ENCODE data around the gene TRIM14. TPM values are rescaled to one million over a fixed set of nuclear protein-coding genes. Genes with fewer than 3 reads are reported as not detected.

The TRIM14 gene, protein sequence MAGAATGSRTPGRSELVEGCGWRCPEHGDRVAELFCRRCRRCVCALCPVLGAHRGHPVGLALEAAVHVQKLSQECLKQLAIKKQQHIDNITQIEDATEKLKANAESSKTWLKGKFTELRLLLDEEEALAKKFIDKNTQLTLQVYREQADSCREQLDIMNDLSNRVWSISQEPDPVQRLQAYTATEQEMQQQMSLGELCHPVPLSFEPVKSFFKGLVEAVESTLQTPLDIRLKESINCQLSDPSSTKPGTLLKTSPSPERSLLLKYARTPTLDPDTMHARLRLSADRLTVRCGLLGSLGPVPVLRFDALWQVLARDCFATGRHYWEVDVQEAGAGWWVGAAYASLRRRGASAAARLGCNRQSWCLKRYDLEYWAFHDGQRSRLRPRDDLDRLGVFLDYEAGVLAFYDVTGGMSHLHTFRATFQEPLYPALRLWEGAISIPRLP
- total RNA-seq = 1 to 10 TPM; 3.8 to 8.1 (median 4.8) TPM
- polyA plus RNA-seq = 1.2 TPM
- long read RNA-seq, donor 1, full-length matches to known transcripts = 2 of 6 reads
- long read RNA-seq, donor 1, partial matches to known transcripts = 1 of 6 reads
- long read RNA-seq, donor 1, other reads (novel, unspliced or antisense) = 3 of 6 reads
- long read RNA-seq, donor 2, partial matches to known transcripts = 0 of 2 reads
- long read RNA-seq, donor 2, other reads (novel, unspliced or antisense) = 2 of 2 reads
- long read RNA-seq, donor 3, full-length matches to known transcripts = 4 of 9 reads
- long read RNA-seq, donor 3, partial matches to known transcripts = 0 of 9 reads
- long read RNA-seq, donor 3, other reads (novel, unspliced or antisense) = 5 of 9 reads
- long read RNA-seq, donor 4 = 0 reads

DNA sequence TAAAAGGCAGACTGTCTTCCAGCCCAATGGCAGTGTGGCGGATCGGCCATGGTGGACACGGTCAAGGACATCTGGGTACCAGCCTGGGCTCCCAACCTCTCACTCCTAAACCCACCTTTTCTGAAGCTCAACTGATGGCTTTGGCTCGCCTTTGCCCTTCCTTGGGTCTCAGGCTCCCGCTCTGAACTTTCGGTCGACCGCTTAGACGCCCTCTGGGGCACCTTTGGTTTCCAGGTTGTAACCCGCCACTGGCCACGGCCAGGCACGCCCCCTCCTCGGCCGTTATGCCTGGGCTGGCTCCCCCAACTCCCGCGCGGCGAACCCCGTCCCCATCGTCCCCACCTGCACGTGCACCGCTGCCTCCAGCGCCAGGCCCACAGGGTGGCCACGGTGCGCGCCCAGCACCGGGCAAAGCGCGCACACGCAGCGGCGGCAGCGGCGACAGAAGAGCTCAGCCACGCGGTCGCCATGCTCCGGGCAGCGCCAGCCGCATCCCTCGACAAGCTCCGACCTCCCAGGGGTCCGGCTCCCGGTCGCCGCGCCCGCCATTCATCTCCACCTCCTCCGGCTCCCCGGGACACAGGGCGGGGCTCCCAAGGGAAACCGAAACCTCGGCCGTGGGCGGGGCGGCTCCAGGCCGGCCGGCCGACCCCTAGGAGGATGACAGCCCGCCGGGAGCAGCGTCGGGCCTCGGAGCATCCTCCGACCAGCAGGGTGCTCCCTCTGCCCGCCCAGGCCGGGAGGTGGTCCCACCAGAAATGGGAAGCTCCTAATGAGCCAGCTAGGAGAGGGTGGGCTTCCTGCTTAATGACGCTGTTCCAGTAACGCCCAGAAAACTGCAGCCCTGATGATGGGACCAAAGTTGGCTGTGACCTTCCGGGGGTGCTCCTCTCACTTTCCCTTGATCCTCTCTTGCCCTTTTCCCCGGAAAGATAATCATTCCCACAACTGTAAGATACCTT lies at the start of gene TRIM14:
Gene TRIM14, minus strand, starts transcription at position 583 of the 962 bp plus-strand sequence. Its CDS starts 34 bp downstream, at position 549.
- H3K4me3 ChIP-seq (ENCODE audit: low read length) = peak within 1 kb of the TSS; percentile 22
- H3K9me3 ChIP-seq (ENCODE audit: control insufficient read depth, low read length) = no peaks in the 10 kb centered on the region
- no peaks in the 10 kb centered on the region for H3K27me3 ChIP-seq (ENCODE audit: control insufficient read depth, insufficient read depth)
- no peak within 1 kb of the TSS for H3K27ac ChIP-seq (ENCODE audit: low read length)
- peak; percentile 85 to 86 for ATAC-seq
- intact Hi-C loops (cut with DNase I) = no loop called here
- DNase-seq = peak; percentile 61 to 85 (median 84)
- 9% methylated on average over 71 of the region's 71 CpGs for WGBS
- H3K4me1 ChIP-seq (ENCODE audit: control insufficient read depth, insufficient read depth, low read length) = peaks cover 4% of the 10 kb centered on the region

DNA sequence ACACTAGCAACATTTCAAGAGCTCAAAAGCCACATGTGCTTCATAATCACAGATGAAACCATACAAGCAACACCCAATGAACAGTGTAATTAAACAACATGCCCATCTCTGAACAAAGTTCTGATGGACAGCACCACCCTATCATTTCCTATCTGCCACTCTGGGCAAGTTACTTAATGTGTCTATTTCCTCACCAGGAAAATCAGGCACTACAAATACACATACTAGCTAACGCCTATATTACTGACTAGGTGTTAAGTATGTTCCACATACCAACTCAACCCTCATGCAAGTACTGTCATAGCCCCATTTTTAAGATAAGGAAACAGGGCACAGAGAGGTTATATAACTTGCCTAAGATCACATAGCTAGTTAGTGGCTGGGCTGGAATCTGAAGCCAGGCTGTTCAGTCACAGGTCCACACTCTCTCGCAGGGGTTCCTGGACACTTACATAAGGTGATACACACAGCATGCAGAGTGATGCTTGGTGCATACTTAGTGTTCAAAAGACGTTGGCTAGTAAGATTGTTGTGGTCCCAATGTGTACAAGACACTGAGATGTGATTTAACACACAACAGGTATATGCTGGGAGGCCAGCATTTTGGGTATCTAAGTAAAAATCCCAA lies 49.2 kb upstream of the TRIM14 start:
- no peak for DNase-seq
- Histone ChIP-seq H3K9me3 (ENCODE audit: control insufficient read depth, low read length) (no peaks in the 10 kb centered on the region), H3K4me1 (ENCODE audit: control insufficient read depth, insufficient read depth, low read length) (no peaks in the 10 kb centered on the region), H3K27me3 (ENCODE audit: control insufficient read depth, insufficient read depth) (no peaks in the 10 kb centered on the region), H3K27ac (ENCODE audit: low read length) (no peak overlapping the region), H3K4me3 (ENCODE audit: low read length) (no peak overlapping the region)
- ATAC-seq = no peak
- intact Hi-C loops (cut with DNase I) = no loop called here
- WGBS = 75% methylated on average over 3 of the region's 3 CpGs

DNA sequence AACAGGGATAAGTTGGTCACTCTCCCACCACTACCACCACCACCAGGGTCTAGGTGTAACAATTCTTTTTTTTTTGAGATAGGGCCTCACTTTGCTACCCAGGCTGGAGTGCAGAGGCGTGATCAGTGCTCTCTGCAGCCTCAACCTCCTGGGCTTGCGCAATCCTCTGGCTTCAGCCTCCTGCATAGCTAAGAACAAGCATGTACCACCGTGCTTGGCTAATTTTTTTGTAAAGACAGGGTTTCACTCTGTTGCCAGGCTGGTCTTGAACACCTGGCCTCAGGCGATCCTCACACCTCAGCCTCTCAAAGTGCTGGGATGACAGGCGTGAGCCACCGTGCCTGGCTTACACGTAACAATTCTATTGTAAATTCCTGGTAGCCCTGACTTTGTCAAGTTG lies 45.9 kb upstream of the TRIM14 start:
- WGBS = 84% methylated on average over 7 of the region's 7 CpGs
- intact Hi-C loops (cut with DNase I) = no loop called here
- ATAC-seq = no peak
- no peaks in the 10 kb centered on the region for H3K27me3 ChIP-seq (ENCODE audit: control insufficient read depth, insufficient read depth)
- no peak for DNase-seq
- H3K27ac ChIP-seq (ENCODE audit: low read length) = no peak overlapping the region
- no peaks in the 10 kb centered on the region for H3K4me1 ChIP-seq (ENCODE audit: control insufficient read depth, insufficient read depth, low read length)
- no peak overlapping the region for H3K4me3 ChIP-seq (ENCODE audit: low read length)
- H3K9me3 ChIP-seq (ENCODE audit: control insufficient read depth, low read length) = no peaks in the 10 kb centered on the region

DNA sequence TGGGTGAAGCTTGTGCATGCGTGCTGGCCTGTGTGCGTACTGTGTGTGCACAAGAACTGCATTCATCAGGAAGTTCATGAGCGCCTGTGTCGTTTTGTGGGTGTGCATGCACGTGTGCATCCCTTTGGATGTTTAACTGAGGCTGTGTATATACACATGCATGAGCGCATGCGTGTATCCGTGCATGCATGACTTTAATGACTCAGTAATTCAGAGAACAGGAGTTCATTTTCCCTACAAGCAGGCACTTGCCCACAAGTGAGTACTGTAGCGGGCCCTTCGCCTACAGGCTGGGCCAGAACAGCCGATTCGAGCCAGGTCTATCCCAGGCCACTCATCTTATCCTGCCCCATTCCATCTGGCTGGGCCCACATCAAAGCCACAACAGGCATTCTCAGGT lies 43.6 kb upstream of the TRIM14 start:
- no peaks in the 10 kb centered on the region for H3K4me1 ChIP-seq (ENCODE audit: control insufficient read depth, insufficient read depth, low read length)
- ATAC-seq (peak in 1 of 2 donors; percentile 21), DNase-seq (no peak)
- 96% methylated on average over 12 of the region's 12 CpGs for WGBS
- no peaks in the 10 kb centered on the region for H3K27me3 ChIP-seq (ENCODE audit: control insufficient read depth, insufficient read depth)
- H3K9me3 ChIP-seq (ENCODE audit: control insufficient read depth, low read length) = no peaks in the 10 kb centered on the region
- intact Hi-C loops (cut with DNase I) = no loop called here
- no peak overlapping the region for H3K27ac ChIP-seq (ENCODE audit: low read length)
- no peak overlapping the region for H3K4me3 ChIP-seq (ENCODE audit: low read length)

DNA sequence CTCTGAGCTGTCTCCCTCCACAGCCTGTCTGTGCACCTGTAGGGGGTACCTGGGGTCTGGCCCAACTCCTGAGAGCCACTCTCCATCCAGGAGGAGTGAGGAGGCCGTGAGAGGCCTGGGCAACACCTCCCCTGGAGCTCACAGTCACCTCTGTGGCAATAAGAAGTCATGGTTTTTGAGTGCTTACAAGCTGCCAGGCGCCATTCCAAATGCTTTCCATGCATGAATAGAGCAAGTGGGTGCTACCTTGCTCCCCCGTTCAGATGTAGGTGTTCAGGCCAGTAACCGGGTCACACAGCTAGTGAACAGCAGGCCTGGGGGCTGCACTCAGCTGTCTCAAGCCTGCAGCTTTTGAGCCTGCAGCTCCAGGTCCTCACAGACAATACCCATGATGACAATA lies 42.8 kb upstream of the TRIM14 start:
- Histone ChIP-seq H3K27me3 (ENCODE audit: control insufficient read depth, insufficient read depth) (no peaks in the 10 kb centered on the region), H3K4me3 (ENCODE audit: low read length) (no peak overlapping the region), H3K4me1 (ENCODE audit: control insufficient read depth, insufficient read depth, low read length) (no peaks in the 10 kb centered on the region), H3K27ac (ENCODE audit: low read length) (no peak overlapping the region), H3K9me3 (ENCODE audit: control insufficient read depth, low read length) (no peaks in the 10 kb centered on the region)
- no peak for ATAC-seq
- no peak for DNase-seq
- 84% methylated on average over 4 of the region's 4 CpGs for whole genome bisulfite sequencing
- intact Hi-C loops (cut with DNase I) = no loop called here

DNA sequence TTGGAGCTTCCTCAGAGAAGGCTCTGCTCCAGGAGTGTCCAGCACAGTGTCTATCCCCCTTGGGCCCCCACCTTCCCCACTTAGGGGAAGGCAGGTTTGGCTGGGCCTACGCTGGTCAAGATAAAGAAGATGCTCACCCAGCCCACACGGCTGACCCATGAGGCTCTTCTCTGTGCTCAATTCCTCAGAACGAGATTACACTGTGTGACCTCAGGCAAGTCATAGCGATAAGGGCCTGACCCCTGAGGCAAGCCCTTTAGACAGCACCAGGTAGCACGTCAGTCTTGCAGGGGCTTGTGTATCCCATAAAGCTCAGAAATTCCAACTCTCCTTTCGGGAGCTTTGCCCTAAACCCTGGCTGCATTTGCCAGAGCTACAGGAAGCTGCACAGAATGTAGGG lies 40.8 kb upstream of the TRIM14 start:
- Histone ChIP-seq H3K4me3 (ENCODE audit: low read length) (no peak overlapping the region), H3K9me3 (ENCODE audit: control insufficient read depth, low read length) (no peaks in the 10 kb centered on the region), H3K27ac (ENCODE audit: low read length) (no peak overlapping the region), H3K4me1 (ENCODE audit: control insufficient read depth, insufficient read depth, low read length) (no peaks in the 10 kb centered on the region), H3K27me3 (ENCODE audit: control insufficient read depth, insufficient read depth) (no peaks in the 10 kb centered on the region)
- 54% methylated on average over 6 of the region's 6 CpGs for WGBS
- intact Hi-C loops (cut with DNase I) = no loop called here
- ATAC-seq = no peak
- DNase-seq = no peak

DNA sequence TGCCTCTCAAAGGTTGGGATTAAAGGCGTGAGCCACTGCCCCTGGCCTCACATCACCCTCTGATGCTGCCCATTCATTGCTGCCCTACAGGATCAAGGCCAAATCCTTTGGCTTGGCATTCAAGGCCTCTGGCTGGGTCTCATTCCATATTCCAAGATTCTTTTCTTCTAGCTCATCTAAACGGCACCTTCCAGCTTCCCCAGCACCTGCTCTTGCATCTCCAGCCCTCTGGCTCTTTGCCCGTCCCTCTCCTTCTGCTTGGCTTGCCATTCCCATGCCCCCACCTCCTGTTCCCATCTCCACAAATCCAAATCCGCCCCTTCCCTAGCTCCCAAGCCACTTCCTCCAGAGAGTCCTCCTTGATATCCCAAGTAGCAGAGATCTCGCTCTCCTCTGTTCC lies 40.3 kb upstream of the TRIM14 start:
- no peaks in the 10 kb centered on the region for H3K27me3 ChIP-seq (ENCODE audit: control insufficient read depth, insufficient read depth)
- intact Hi-C loops (cut with DNase I) = no loop called here
- H3K27ac ChIP-seq (ENCODE audit: low read length) = no peak overlapping the region
- no peaks in the 10 kb centered on the region for H3K9me3 ChIP-seq (ENCODE audit: control insufficient read depth, low read length)
- ATAC-seq = no peak
- H3K4me1 ChIP-seq (ENCODE audit: control insufficient read depth, insufficient read depth, low read length) = no peaks in the 10 kb centered on the region
- H3K4me3 ChIP-seq (ENCODE audit: low read length) = no peak overlapping the region
- DNase-seq = no peak
- 93% methylated on average over 5 of the region's 5 CpGs for WGBS

DNA sequence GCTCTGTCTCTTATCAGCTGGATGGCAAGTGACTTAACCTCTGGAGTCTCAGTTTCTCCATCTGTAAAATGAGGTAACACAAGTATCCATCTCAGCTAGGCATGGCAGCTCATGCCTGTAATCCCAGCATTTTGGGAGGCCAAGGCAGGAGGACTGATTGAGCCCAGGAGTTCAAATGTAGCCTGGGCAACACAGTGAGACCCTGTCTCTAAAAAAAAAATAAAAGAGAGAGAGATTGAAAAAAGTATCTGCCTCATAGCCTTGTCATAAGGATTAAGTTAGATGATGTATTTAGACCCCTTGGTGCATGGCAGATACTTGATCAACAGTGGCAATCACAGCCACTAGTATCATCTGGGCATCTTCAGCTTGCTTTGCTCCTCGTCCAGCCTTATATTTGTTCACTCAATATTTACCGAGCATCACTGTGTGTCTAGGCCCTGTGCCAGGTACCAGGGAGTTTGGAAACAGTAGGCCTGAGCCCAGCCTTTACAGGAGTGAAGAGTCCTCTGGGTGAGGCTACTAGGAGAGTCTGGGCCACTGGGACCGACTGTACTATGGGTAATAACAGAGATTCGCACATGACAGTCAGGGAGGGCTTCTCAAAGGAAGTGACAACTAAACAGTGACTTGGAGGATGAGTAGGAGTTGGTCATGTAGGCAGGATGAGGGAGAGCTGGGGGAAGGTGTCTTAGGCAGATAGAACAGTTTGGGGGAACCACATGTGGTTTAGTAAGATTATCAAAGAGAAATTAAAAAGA lies 39.2 kb upstream of the TRIM14 start:
- no peak overlapping the region for H3K27ac ChIP-seq (ENCODE audit: low read length)
- no peak overlapping the region for H3K4me3 ChIP-seq (ENCODE audit: low read length)
- WGBS = 72% methylated on average over 4 of the region's 4 CpGs
- DNase-seq (no peak), ATAC-seq (peak in 1 of 2 donors; percentile 26)
- no peaks in the 10 kb centered on the region for H3K27me3 ChIP-seq (ENCODE audit: control insufficient read depth, insufficient read depth)
- no peaks in the 10 kb centered on the region for H3K9me3 ChIP-seq (ENCODE audit: control insufficient read depth, low read length)
- intact Hi-C loops (cut with DNase I) = no loop called here
- no peaks in the 10 kb centered on the region for H3K4me1 ChIP-seq (ENCODE audit: control insufficient read depth, insufficient read depth, low read length)

DNA sequence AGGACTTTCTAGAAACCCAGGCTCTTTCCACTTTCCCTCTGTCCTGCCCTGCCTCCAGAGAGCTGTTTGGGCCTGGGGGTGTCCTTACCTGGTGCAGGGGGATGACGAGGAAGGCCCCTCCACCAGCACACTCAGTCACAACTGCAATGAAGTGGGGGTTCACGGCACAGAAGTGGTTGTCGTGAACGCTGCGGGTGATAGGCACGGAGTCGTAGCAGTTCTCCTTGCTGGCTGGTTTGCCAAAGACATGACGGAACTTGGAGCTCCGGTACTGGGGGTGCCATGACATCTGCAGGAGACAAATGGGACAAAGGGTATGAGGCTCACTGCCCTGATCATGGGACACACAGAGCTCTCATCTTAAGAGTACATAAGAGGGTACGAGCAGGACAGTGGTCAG lies 38.4 kb upstream of the TRIM14 start:
- WGBS = 93% methylated on average over 10 of the region's 10 CpGs
- no peak for DNase-seq
- intact Hi-C loops (cut with DNase I) = no loop called here
- Histone ChIP-seq H3K4me1 (ENCODE audit: control insufficient read depth, insufficient read depth, low read length) (no peaks in the 10 kb centered on the region), H3K27ac (ENCODE audit: low read length) (no peak overlapping the region), H3K27me3 (ENCODE audit: control insufficient read depth, insufficient read depth) (no peaks in the 10 kb centered on the region), H3K9me3 (ENCODE audit: control insufficient read depth, low read length) (no peaks in the 10 kb centered on the region), H3K4me3 (ENCODE audit: low read length) (no peak overlapping the region)
- no peak for ATAC-seq

DNA sequence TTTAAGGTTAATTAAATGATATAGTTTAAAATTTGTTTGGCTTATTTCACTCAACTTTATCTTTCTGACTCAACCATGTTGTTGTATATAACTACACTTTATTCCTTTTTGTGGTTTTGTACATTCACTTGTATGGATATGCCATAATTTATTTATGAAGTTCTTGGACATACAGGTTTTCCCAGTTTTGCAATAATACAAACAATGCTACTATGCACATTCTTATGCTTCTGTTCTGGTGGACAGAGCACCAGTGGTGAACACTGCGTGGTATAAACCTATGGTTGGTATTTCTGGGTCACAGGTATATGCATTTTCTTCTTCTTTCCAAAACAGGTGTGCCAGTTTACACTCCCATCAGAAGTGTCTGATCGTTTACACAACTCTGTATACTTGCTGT lies 35.7 kb upstream of the TRIM14 start:
- intact Hi-C loops (cut with DNase I) = no loop called here
- Histone ChIP-seq H3K4me3 (ENCODE audit: low read length) (no peak overlapping the region), H3K27me3 (ENCODE audit: control insufficient read depth, insufficient read depth) (no peaks in the 10 kb centered on the region), H3K27ac (ENCODE audit: low read length) (no peak overlapping the region), H3K4me1 (ENCODE audit: control insufficient read depth, insufficient read depth, low read length) (no peaks in the 10 kb centered on the region), H3K9me3 (ENCODE audit: control insufficient read depth, low read length) (no peaks in the 10 kb centered on the region)
- WGBS = 88% methylated on average over 2 of the region's 2 CpGs
- DNase-seq (no peak), ATAC-seq (no peak)
